ENCODE measurements around the gene POLR3H.

The POLR3H gene

GRCh38 chr22:41555325-41555982 lies 11.2 kb upstream of the POLR3H start:
- Histone ChIP-seq H3K27ac (ENCODE audit: extremely low read depth, low read depth, low read length) (no peak overlapping the region), H3K36me3 (ENCODE audit: control insufficient read depth in 2 of 2, insufficient read depth in 1 of 2, low read length in 2 of 2) (no peaks in the 10 kb centered on the region), H3K9me3 (ENCODE audit: control insufficient read depth, insufficient read depth, low read depth, low read length) (no peaks in the 10 kb centered on the region), H3K4me1 (ENCODE audit: control insufficient read depth, insufficient read depth, low read length) (no peaks in the 10 kb centered on the region), H3K4me3 (ENCODE audit: low read depth, low read length) (no peak overlapping the region)
- CTCF ChIA-PET, result interaction anchor here (1.2 to 2.2 kb wide), 3 partner anchors 12 to 42 kb away, joined by 5 to 16 read pairs (median 5); partner anchors contain the start of gene POLR3H
- TF ChIP-seq BCL6B (tag by site-specific recombination; IDR thresholded peaks at IDR 0.05), result no peak
- TF ChIP-seq ZNF19 (tag by site-specific recombination; IDR thresholded peaks at IDR 0.05; ENCODE audit: low read depth), result no peak
- peak; percentile 60 for TF ChIP-seq EGR2 (tag by site-specific recombination; IDR thresholded peaks at IDR 0.05; ENCODE audit: low read depth)
- TF ChIP-seq ZNF830 (tag by site-specific recombination; IDR thresholded peaks at IDR 0.05; ENCODE audit: low read depth), result no peak
- TF ChIP-seq HOXD13 (CRISPR knock-in tag; IDR thresholded peaks at IDR 0.05; ENCODE audit: borderline replicate concordance), result no peak
- TF ChIP-seq ZNF510 (tag by site-specific recombination; IDR thresholded peaks at IDR 0.05; ENCODE audit: insufficient replicate concordance), result no peak
- TF ChIP-seq ZBTB17 (tag by site-specific recombination; IDR thresholded peaks at IDR 0.05), result peak; percentile 35; the same call in 1 of the 2 replicates
- no peak for TF ChIP-seq ZNF280D (tag by site-specific recombination; IDR thresholded peaks at IDR 0.05)
- TF ChIP-seq ZNF292 (tag by site-specific recombination; IDR thresholded peaks at IDR 0.05; ENCODE audit: borderline replicate concordance, low read depth), result no peak
- no peak for TF ChIP-seq ZNF777 (tag by site-specific recombination; IDR thresholded peaks at IDR 0.05; ENCODE audit: borderline replicate concordance)
- no peak for TF ChIP-seq ZNF670 (tag by site-specific recombination; IDR thresholded peaks at IDR 0.05; ENCODE audit: low read depth)
- peak; percentile 29; the same call in 1 of the 2 replicates for TF ChIP-seq ZNF394 (tag by site-specific recombination; IDR thresholded peaks at IDR 0.05; ENCODE audit: borderline replicate concordance)
- TF ChIP-seq ZNF514 (tag by site-specific recombination; IDR thresholded peaks at IDR 0.05), result no peak
- no peak for TF ChIP-seq ZXDB (tag by site-specific recombination; IDR thresholded peaks at IDR 0.05)
- TF ChIP-seq ZNF169 (tag by site-specific recombination; IDR thresholded peaks at IDR 0.05), result no peak
- TF ChIP-seq ZNF791 (tag by site-specific recombination; IDR thresholded peaks at IDR 0.05), result no peak
- peak; percentile 95 for TF ChIP-seq ZBTB20 (tag by site-specific recombination; IDR thresholded peaks at IDR 0.05)
- TF ChIP-seq ZFHX2 (tag by site-specific recombination; conservative IDR thresholded peaks at IDR 0.05), result peak; percentile 73
- no peak for TF ChIP-seq ZNF555 (tag by site-specific recombination; conservative IDR thresholded peaks at IDR 0.05)
- no peak for TF ChIP-seq PBX3 (CRISPR knock-in tag; IDR thresholded peaks at IDR 0.05)
- no peak for TF ChIP-seq ZNF155 (tag by site-specific recombination; IDR thresholded peaks at IDR 0.05)
- POLR2A ChIA-PET, result interaction anchor here (0.9 to 12.8 kb wide), 2 partner anchors 34 to 66 kb away, joined by 4 to 105 read pairs; partner anchors contain the start of genes DESI1, PMM1 and XRCC6
